ENCODE data around the gene CLMN. TPM values are rescaled to one million over a fixed set of nuclear protein-coding genes. Genes with fewer than 3 reads are reported as not detected.

The CLMN gene
- total and polyA plus RNA-seq, 2 of the 8 experiments (the other 6 are each of a cell fraction or from before 2014, with no cell fraction given), result 1.6 to 8.2 TPM

DNA sequence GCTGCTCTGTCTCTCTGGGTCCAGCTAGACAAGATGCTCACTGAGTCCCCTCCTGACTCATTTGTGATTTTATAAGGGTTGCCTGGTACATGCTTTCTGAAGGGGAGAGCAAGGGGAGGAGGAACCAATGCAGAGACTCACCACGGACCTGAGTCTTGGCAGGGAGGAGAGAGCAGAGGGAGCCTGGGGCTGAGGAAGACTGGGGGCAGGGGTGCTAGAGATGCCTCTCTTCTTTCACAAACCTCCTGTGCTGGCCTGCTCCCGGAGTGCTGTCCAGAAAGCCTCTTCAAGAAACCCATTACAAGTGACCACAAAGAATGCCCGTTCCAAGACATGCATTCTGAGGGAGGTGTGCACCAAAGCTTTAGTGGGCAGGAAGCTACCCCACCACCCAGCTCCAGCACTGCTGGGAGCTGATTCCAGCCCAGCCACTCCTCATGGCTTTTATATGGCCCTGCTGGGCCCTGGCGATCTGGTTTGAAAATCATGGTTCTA, 129.3 kb downstream of the CLMN start (continued):
- TF ChIP-seq CHD1 (IDR thresholded peaks at IDR 0.05; ENCODE audit: low read depth, low read length) (no peak), SIRT6 (IDR thresholded peaks at IDR 0.05; ENCODE audit: low read length) (no peak)

Measured in H1 (cell line).